Lung (tissue), 16 donors: ENCODE data around the gene ANK3. TPM values are rescaled to one million over a fixed set of nuclear protein-coding genes. Genes with fewer than 3 reads are reported as not detected.

Experiments used
- ATAC-seq: fragments of 200-7000 bp; cut with Tn5 transposase; one replicate; pipeline ENCODE4 v1.9.1; 2020; ENCODE audit warnings: moderate number of reproducible peaks; ENCODE audit not compliant: insufficient read depth, low FRiP score
- DNase-seq, 3 donors: peaks; one replicate each; pipeline ENCODE4 v3.0.0-alpha.2; 2013 to 2017
- H3K27ac ChIP-seq, 2 donors: one replicate each; pipeline ENCODE4 v1.5.1; 2013; ENCODE audit warnings: mild to moderate bottlenecking in 2 of 2, moderate library complexity in 2 of 2, control low read depth in 1 of 2, inconsistent platforms in 1 of 2, low read depth in 1 of 2, low read length in 1 of 2
- H3K27me3 ChIP-seq, 3 donors: one replicate each; pipeline ENCODE4 v1.5.1; 2013; ENCODE audit warnings: low read length in 2 of 3; ENCODE audit not compliant: control insufficient read depth in 3 of 3, insufficient read depth in 3 of 3
- H3K36me3 ChIP-seq, 4 donors: one replicate each; pipeline ENCODE4 v1.5.1; 2013; ENCODE audit warnings: low read length in 4 of 4, mild to moderate bottlenecking in 1 of 4, moderate library complexity in 1 of 4; ENCODE audit not compliant: control insufficient read depth in 4 of 4, insufficient read depth in 4 of 4
- H3K4me1 ChIP-seq, 5 donors: one replicate each; pipeline ENCODE4 v1.5.1; 2013; ENCODE audit warnings: low read length in 5 of 5, mild to moderate bottlenecking in 2 of 5, moderate library complexity in 1 of 5; ENCODE audit not compliant: control insufficient read depth in 5 of 5, insufficient read depth in 5 of 5
- H3K4me3 ChIP-seq: one replicate; pipeline ENCODE4 v1.5.1; 2013; ENCODE audit warnings: mild to moderate bottlenecking, control low read depth, moderate library complexity
- H3K9ac ChIP-seq, 2 donors: one replicate each; pipeline ENCODE4 v1.5.1; 2013; ENCODE audit warnings: low read length in 2 of 2, control low read depth in 1 of 2; ENCODE audit not compliant: insufficient read depth in 1 of 2
- H3K9me3 ChIP-seq, 4 donors: one replicate each; pipeline ENCODE4 v1.5.1; 2013; ENCODE audit warnings: low read length in 3 of 4, mild to moderate bottlenecking in 1 of 4, moderate library complexity in 1 of 4; ENCODE audit not compliant: control insufficient read depth in 4 of 4, insufficient read depth in 3 of 4
- WGBS, 2 donors: extraction: QIAGEN DNeasy Blood & Tissue Kit; methylation state at CpG; one replicate each; pipeline ENCODE4 v1.1.7; 2013; 5-methylcytosine and 5-hydroxymethylcytosine counted together
- long read RNA-seq, 5 donors: transcript quantifications; one replicate each; lab custom pipeline, GENCODE V29; 2026
- polyA plus RNA-seq, 2 donors: library from polyadenylated mRNA; stranded (reverse); fragments of 200-250 nt; gene quantifications; one replicate each; pipeline ENCODE4 v1.2.1, GENCODE V29; 2013
- total RNA-seq, 2 donors: library from RNA; depleted of rRNA in 1 of 2; stranded (reverse); fragments of >200 nt in 1 of 2; gene quantifications; one replicate each; pipeline ENCODE4 v1.2.1, GENCODE V29; 2014 to 2021
- TF ChIP-seq, protein P1 (sequence below): IDR thresholded peaks from 2 replicates; pipeline ENCODE4 v1.5.1; 2012; ENCODE audit warnings: mild to moderate bottlenecking; ENCODE audit errors: control extremely low read depth, extremely low read depth
- donor health status: control.
- donor health status: control.
- donor health status: Bipolar disorder and iron deficiency.
- donor health status: healthy.
- donor health status: DM: yes; HTN: yes; CAD: no.

ANK3 gene
- total RNA-seq = 10 to 100 TPM; 81.1 to 96.0 TPM
- 10 to 100 TPM; 10.4 to 11.7 TPM for polyA plus RNA-seq
- long read RNA-seq, donor 1, partial matches to known transcripts = 0 of 1 reads
- long read RNA-seq, donor 1, other reads (novel, unspliced or antisense) = 0 of 1 reads
- long read RNA-seq, donor 2, partial matches to known transcripts = 0 of 1 reads
- long read RNA-seq, donor 2, other reads (novel, unspliced or antisense) = 0 of 1 reads
- long read RNA-seq, donor 3 = 0 reads
- long read RNA-seq, donor 4 = 0 reads
- long read RNA-seq, donor 5, partial matches to known transcripts = 272 of 282 reads
- long read RNA-seq, donor 5, other reads (novel, unspliced or antisense) = 10 of 282 reads

DNA sequence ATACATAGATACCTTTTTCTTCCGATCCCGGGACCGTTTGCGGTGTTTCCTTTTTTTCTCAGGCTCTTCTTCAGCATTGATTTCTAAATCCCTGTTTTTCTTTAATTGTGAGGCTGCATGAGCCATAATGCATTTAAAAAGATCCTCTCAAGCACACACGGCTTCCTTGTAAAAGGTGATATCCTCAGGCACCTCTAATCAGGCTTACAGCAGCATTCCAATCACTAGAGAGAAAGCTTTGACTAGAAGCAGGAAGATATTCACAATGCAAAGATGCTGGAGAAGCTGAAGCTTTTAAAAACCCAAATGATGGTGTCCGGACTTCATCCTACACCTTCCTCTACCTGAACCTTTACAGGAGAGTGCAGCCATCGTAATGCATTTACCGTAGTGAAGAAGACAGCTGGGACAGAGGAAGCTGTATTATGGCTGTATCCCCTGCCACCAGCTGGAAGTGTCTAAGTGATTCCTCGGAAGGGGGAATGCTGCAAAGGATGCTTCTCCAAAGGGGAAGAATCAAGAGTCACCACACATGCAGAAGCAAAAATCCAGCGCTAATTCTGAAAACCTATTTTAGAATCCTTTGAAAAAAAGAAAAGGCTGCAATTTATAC is at the start of gene ANK3:
ANK3 (minus strand) TSS at position 463 of the 613 bp plus-strand sequence; CDS start at position 126, 337 bp downstream.
- Histone ChIP-seq H3K9ac (no peak within 1 kb of the TSS), H3K4me1 (peaks cover 0 to 6% (median 0%) of the 10 kb centered on the region in 5 donors), H3K27me3 (no peaks in the 10 kb centered on the region), H3K27ac (no peak within 1 kb of the TSS), H3K36me3 (no peaks in the 10 kb centered on the region), H3K9me3 (no peaks in the 10 kb centered on the region), H3K4me3 (no peak within 1 kb of the TSS)
- ATAC-seq = no peak
- WGBS, 2 donors = 84 to 87% methylated on average over 10 of the region's 10 CpGs
- no peak for DNase-seq
- TF ChIP-seq, protein P1, sequence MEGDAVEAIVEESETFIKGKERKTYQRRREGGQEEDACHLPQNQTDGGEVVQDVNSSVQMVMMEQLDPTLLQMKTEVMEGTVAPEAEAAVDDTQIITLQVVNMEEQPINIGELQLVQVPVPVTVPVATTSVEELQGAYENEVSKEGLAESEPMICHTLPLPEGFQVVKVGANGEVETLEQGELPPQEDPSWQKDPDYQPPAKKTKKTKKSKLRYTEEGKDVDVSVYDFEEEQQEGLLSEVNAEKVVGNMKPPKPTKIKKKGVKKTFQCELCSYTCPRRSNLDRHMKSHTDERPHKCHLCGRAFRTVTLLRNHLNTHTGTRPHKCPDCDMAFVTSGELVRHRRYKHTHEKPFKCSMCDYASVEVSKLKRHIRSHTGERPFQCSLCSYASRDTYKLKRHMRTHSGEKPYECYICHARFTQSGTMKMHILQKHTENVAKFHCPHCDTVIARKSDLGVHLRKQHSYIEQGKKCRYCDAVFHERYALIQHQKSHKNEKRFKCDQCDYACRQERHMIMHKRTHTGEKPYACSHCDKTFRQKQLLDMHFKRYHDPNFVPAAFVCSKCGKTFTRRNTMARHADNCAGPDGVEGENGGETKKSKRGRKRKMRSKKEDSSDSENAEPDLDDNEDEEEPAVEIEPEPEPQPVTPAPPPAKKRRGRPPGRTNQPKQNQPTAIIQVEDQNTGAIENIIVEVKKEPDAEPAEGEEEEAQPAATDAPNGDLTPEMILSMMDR = no peak

DNA sequence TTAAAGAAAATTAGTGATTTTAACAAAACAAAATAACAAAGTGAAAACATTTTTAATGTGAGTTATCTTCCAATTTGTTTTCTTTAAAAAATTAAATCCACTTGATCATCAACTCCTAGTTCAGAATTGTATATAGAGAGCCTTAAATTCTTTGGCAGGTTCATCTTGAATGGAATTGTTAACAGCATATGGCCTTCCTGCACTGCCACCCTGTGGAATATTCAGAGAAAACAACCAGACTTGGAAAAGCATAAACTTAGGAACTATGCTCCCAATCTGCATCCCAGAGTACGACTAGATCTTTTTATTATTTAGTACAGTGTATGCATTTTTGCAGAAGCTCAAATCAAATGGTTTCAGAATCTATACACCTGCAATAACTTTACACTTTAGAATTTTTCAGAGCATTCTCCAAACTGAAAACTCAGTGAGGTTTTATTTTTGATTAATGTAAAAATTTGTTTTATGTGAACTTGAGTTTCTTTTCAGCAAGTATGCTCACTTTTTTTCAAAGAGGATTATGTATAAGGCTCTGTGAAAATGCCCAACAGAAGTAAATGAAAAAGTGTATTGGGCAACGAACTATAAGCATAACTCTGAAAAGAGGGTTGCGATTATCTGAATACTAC is 44.9 kb upstream of the ANK3 start:
- H3K27ac ChIP-seq = no peak overlapping the region
- no peaks in the 10 kb centered on the region for H3K9me3 ChIP-seq
- no peak overlapping the region for H3K9ac ChIP-seq
- TF ChIP-seq, protein P1 = peak; percentile 73
- no peaks in the 10 kb centered on the region for H3K27me3 ChIP-seq
- DNase-seq (peak; percentile 34 to 80 (median 78)), ATAC-seq (no peak)
- H3K4me3 ChIP-seq = no peak overlapping the region
- no peaks in the 10 kb centered on the region for H3K36me3 ChIP-seq
- 65 to 70% methylated on average over 3 of the region's 3 CpGs for WGBS, 2 donors
- H3K4me1 ChIP-seq = peaks cover 0 to 5% (median 4%) of the 10 kb centered on the region in 5 donors

DNA sequence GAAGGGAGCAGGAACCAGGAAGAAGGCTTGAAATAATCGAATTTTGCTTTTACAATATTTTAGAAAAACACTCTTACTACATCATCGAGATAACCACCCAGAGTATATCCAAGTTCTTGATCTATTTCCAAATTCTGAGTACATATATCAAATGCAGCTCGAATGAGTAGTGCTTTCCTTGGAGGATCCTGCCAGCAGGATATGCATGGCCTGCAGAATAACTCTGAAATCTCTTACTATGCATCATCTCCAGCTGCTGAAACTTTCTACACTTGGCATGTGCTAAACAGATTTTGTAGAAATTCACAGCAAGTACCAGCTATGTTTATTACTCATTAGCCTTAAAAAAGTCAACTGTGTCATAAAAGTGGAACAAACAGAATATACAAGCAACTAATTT is 44.0 kb upstream of the ANK3 start:
- Histone ChIP-seq H3K27ac (no peak overlapping the region), H3K9me3 (no peaks in the 10 kb centered on the region), H3K27me3 (no peaks in the 10 kb centered on the region), H3K9ac (no peak overlapping the region), H3K4me1 (peaks cover 0 to 10% (median 4%) of the 10 kb centered on the region in 5 donors), H3K4me3 (no peak overlapping the region), H3K36me3 (no peaks in the 10 kb centered on the region)
- peak in 2 of 3 donors; percentile 33 to 41 for DNase-seq
- TF ChIP-seq, protein P1 = no peak
- 29 to 52% methylated on average over 3 of the region's 3 CpGs for WGBS, 2 donors
- ATAC-seq = no peak
